Hepatocyte (in vitro differentiated cells): ENCODE results near the gene PRPSAP1. TPM values are rescaled to one million over a fixed set of nuclear protein-coding genes. Genes with fewer than 3 reads are reported as not detected.

Experiments used
- DNase-seq: peaks from one replicate; pipeline ENCODE4 v3.0.0-alpha.2; 2016; ENCODE audit warnings: low spot score
- H2AFZ ChIP-seq: fragments of 200-600 bp; sonication (generic); 2 replicates; pipeline ENCODE4 v1.6.0; 2016; ENCODE audit warnings: antibody characterized with exemption, mild to moderate bottlenecking
- H3K27ac ChIP-seq: fragments of 200-600 bp; sonication (generic); 2 replicates; pipeline ENCODE4 v1.5.1; 2016; ENCODE audit warnings: mild to moderate bottlenecking
- H3K27me3 ChIP-seq: fragments of 200-600 bp; sonication (generic); 2 replicates; pipeline ENCODE4 v1.6.1; 2016
- H3K36me3 ChIP-seq: fragments of 200-600 bp; sonication (generic); replicated peaks from 2 replicates; pipeline ENCODE4 v1.5.1; 2016; ENCODE audit warnings: low read depth; ENCODE audit not compliant: insufficient read depth
- H3K4me1 ChIP-seq: fragments of 200-600 bp; sonication (generic); 2 replicates; pipeline ENCODE4 v1.5.1; 2016; ENCODE audit warnings: mild to moderate bottlenecking, moderate library complexity; ENCODE audit not compliant: insufficient read depth
- H3K4me2 ChIP-seq: fragments of 200-600 bp; sonication (generic); 2 replicates; pipeline ENCODE4 v1.6.0; 2016
- H3K4me3 ChIP-seq: fragments of 200-600 bp; sonication (generic); 2 replicates; pipeline ENCODE4 v1.5.1; 2016; ENCODE audit warnings: mild to moderate bottlenecking
- H3K79me2 ChIP-seq: fragments of 200-600 bp; sonication (generic); 2 replicates; pipeline ENCODE4 v1.6.0; 2017; ENCODE audit warnings: mild to moderate bottlenecking
- H3K9me2 ChIP-seq: fragments of 200-600 bp; sonication (generic); replicated peaks from 2 replicates; pipeline ENCODE4 v1.6.0; 2017; ENCODE audit warnings: mild to moderate bottlenecking; ENCODE audit not compliant: insufficient read depth
- H3K9me3 ChIP-seq: fragments of 200-600 bp; sonication (generic); 2 replicates; pipeline ENCODE4 v1.5.1; 2016; ENCODE audit warnings: low read depth, mild to moderate bottlenecking
- H4K20me1 ChIP-seq: fragments of 200-600 bp; sonication (generic); 2 replicates; pipeline ENCODE4 v1.6.0; 2016; ENCODE audit warnings: mild to moderate bottlenecking; ENCODE audit not compliant: insufficient read depth, poor library complexity, severe bottlenecking
- CTCF ChIP-seq: fragments of 200-600 bp; sonication (generic); IDR thresholded peaks from 2 replicates; pipeline ENCODE4 v1.5.1; 2016; ENCODE audit warnings: antibody characterized with exemption, mild to moderate bottlenecking; ENCODE audit not compliant: poor library complexity
- EZH2 ChIP-seq: fragments of 200-600 bp; sonication (generic); IDR thresholded peaks from 2 replicates; pipeline ENCODE4 v1.6.1; 2016; ENCODE audit warnings: antibody characterized with exemption, mild to moderate bottlenecking, borderline replicate concordance
- EZH2phosphoT487 ChIP-seq: fragments of 200-600 bp; sonication (generic); IDR thresholded peaks from one replicate; pipeline ENCODE4 v1.6.1; 2018; ENCODE audit warnings: antibody characterized with exemption, mild to moderate bottlenecking, low read depth, moderate library complexity; ENCODE audit not compliant: unreplicated experiment, severe bottlenecking
- WGBS: methylation state at CpG from one replicate; pipeline ENCODE4 v1.1.6; 2016; ENCODE audit warnings: low lambda C conversion rate; ENCODE audit errors: missing lambda C conversion rate; 5-methylcytosine and 5-hydroxymethylcytosine counted together
- polyA plus RNA-seq: library from polyadenylated mRNA; unstranded; fragments of >200 nt; fragmentation: Nextera tagmentation; extraction: Ambion mirVana; gene quantifications from 2 replicates; pipeline ENCODE4 v1.2.1, GENCODE V29; 2016
- total RNA-seq: library from RNA; depleted of rRNA; stranded (reverse); fragments of >200 nt; gene quantifications from 2 replicates; pipeline ENCODE4 v1.2.3, GENCODE V29; 2014

PRPSAP1 gene
- total and polyA plus RNA-seq, 2 experiments from 2014 or later = 61.8 to 62.3 TPM

DNA sequence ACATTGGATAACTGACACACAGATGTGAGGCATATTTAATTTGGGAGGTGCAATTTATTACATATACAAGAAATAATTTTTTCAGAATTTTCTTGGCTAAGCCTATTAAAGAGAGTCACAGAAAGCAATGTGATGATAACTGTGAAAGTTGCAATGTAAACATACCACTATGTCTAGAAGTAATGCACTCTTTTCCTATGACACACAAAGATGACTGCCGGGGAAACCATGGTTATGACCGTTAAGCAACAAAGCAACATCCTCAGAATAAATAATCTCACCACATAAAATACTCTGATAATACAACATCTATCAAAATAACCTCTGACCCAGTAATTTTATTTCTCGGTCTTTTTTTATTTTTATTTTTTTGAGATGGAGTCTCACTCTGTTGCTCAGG is 35.1 kb downstream of the PRPSAP1 start:
- H3K4me2 ChIP-seq = no peak overlapping the region
- H4K20me1 ChIP-seq = no peaks in the 10 kb centered on the region
- no peaks in the 10 kb centered on the region for H3K9me2 ChIP-seq
- no peaks in the 10 kb centered on the region for H3K9me3 ChIP-seq
- H2AFZ ChIP-seq = no peak overlapping the region
- no peaks in the 10 kb centered on the region for H3K4me1 ChIP-seq
- no peak overlapping the region for H3K27ac ChIP-seq
- 94% methylated on average over 3 of the region's 3 CpGs for WGBS
- no peak for TF ChIP-seq EZH2phosphoT487
- no peaks in the 10 kb centered on the region for H3K36me3 ChIP-seq
- H3K4me3 ChIP-seq = no peak overlapping the region
- H3K79me2 ChIP-seq = no peaks in the 10 kb centered on the region
- DNase-seq = no peak
- no peaks in the 10 kb centered on the region for H3K27me3 ChIP-seq

DNA sequence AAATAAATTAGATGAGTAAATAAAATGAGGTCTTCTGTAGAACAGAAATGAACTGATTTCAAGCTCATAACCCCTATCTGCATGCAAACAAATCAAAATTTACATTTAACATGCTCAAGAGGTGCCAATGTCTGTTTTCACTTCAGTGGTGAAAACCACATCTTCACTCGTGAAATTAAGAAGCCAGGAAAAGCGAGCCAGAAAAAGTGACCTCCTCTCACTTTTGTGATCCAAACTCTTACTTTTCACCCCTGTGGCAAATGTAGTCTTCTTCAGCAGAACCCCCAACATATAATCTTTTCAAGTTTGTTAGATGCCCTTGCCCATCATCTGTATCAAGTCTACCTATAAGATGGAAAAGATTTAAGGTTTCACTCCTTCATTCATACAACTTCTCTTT is 36.2 kb downstream of the PRPSAP1 start:
- no peak overlapping the region for H2AFZ ChIP-seq
- DNase-seq = no peak
- H4K20me1 ChIP-seq = no peaks in the 10 kb centered on the region
- no peak overlapping the region for H3K27ac ChIP-seq
- H3K4me1 ChIP-seq = no peaks in the 10 kb centered on the region
- TF ChIP-seq CTCF (no peak), EZH2 (no peak), EZH2phosphoT487 (no peak)
- H3K27me3 ChIP-seq = no peaks in the 10 kb centered on the region
- no peaks in the 10 kb centered on the region for H3K79me2 ChIP-seq
- no peak overlapping the region for H3K4me2 ChIP-seq
- no peaks in the 10 kb centered on the region for H3K9me2 ChIP-seq
- WGBS = 98% methylated on average over 2 of the region's 2 CpGs
- no peak overlapping the region for H3K4me3 ChIP-seq
- no peaks in the 10 kb centered on the region for H3K9me3 ChIP-seq
- no peaks in the 10 kb centered on the region for H3K36me3 ChIP-seq

- Histone ChIP-seq H2AFZ (no peak overlapping the region), H3K4me3 (no peak overlapping the region), H4K20me1 (no peaks in the 10 kb centered on the region), H3K9me3 (no peaks in the 10 kb centered on the region), H3K27ac (no peak overlapping the region), H3K4me2 (no peak overlapping the region), H3K4me1 (no peaks in the 10 kb centered on the region), H3K36me3 (no peaks in the 10 kb centered on the region), H3K27me3 (no peaks in the 10 kb centered on the region), H3K79me2 (no peaks in the 10 kb centered on the region), H3K9me2 (no peaks in the 10 kb centered on the region)
- no peak for TF ChIP-seq EZH2
- TF ChIP-seq EZH2phosphoT487 = no peak
- no peak for TF ChIP-seq CTCF
- DNase-seq = no peak
- 91% methylated on average over 15 of the region's 15 CpGs for WGBS
Observed at GRCh38 chr17:76314392-76315227, 39.1 kb downstream of the PRPSAP1 start.

- Histone ChIP-seq H3K27me3 (no peaks in the 10 kb centered on the region), H3K27ac (no peak overlapping the region), H3K4me3 (no peak overlapping the region), H3K4me1 (no peaks in the 10 kb centered on the region), H3K79me2 (no peaks in the 10 kb centered on the region), H3K4me2 (no peak overlapping the region), H4K20me1 (no peaks in the 10 kb centered on the region), H3K9me2 (no peaks in the 10 kb centered on the region), H3K36me3 (no peaks in the 10 kb centered on the region), H2AFZ (no peak overlapping the region), H3K9me3 (no peaks in the 10 kb centered on the region)
- WGBS = 92% methylated on average over 9 of the region's 9 CpGs
- no peak for DNase-seq
- TF ChIP-seq EZH2 = no peak
- no peak for TF ChIP-seq CTCF
- no peak for TF ChIP-seq EZH2phosphoT487
Observed at GRCh38 chr17:76312735-76313134, 41.0 kb downstream of the PRPSAP1 start.
